NOMO-1 treated with DMSO at 0.1 percent for 48 hours (cell line): ENCODE measurements around the gene ZFYVE26.
A peak's percentile ranks its signal among the peaks of the same experiment; 100 is the strongest.
"Not testable (repeated sequence)": the region's sequence is repeated elsewhere in the genome, so short reads cannot be mapped to it uniquely, and the experiment has no call there.

Experiments
- DNase-seq: peaks from one replicate; lab custom pipeline; 2025; ENCODE audit not compliant: unreplicated experiment; lab: John Stamatoyannopoulos, UW

Gene ZFYVE26

GRCh38 chr14:67816326-67817002 is at the start of gene ZFYVE26:
ZFYVE26 (minus strand) TSS chr14:67816590; CDS start chr14:67815963, 627 bp downstream.
- DNase-seq, result peak; percentile 97

GRCh38 chr14:67863223-67863622 is 46.8 kb upstream of the ZFYVE26 start:
- DNase-seq, result no peak

GRCh38 chr14:67859169-67859749 is 42.9 kb upstream of the ZFYVE26 start:
- no peak for DNase-seq

- DNase-seq, result no peak
Measured at GRCh38 chr14:67857778-67858350, 41.5 kb upstream of the ZFYVE26 start.

- DNase-seq, result no peak
Measured at GRCh38 chr14:67856827-67857226, 40.4 kb upstream of the ZFYVE26 start.

GRCh38 chr14:67853715-67854114 is 37.3 kb upstream of the ZFYVE26 start:
- DNase-seq, result peak; percentile 84

- peak; percentile 91 for DNase-seq
Measured at GRCh38 chr14:67852926-67853604, 36.7 kb upstream of the ZFYVE26 start.

GRCh38 chr14:67851785-67852410 is 35.5 kb upstream of the ZFYVE26 start:
- DNase-seq, result no peak

- no peak for DNase-seq
Measured at GRCh38 chr14:67850066-67850830, 33.9 kb upstream of the ZFYVE26 start.

- DNase-seq, result no peak
Measured at GRCh38 chr14:67846029-67846610, 29.7 kb upstream of the ZFYVE26 start.

- DNase-seq, result peak; percentile 62
Measured at GRCh38 chr14:67837011-67837624, 20.7 kb upstream of the ZFYVE26 start.

GRCh38 chr14:67835596-67835995 is 19.2 kb upstream of the ZFYVE26 start:
- no peak for DNase-seq

GRCh38 chr14:67833403-67833802 is 17.0 kb upstream of the ZFYVE26 start:
- no peak for DNase-seq

- no peak for DNase-seq
Measured at GRCh38 chr14:67831113-67831512, 14.7 kb upstream of the ZFYVE26 start.

GRCh38 chr14:67821121-67821520 is 4.7 kb upstream of the ZFYVE26 start:
- DNase-seq, result no peak

- peak; percentile 41 for DNase-seq
Measured at GRCh38 chr14:67820428-67820971, 4.1 kb upstream of the ZFYVE26 start.

- peak; percentile 70 for DNase-seq
Measured at GRCh38 chr14:67819563-67820421, 3.4 kb upstream of the ZFYVE26 start, which contains the start of gene RAD51B. RAD51B (plus strand) TSS chr14:67819779.

GRCh38 chr14:67818476-67818875 is 2.1 kb upstream of the ZFYVE26 start:
- not testable (repeated sequence) for DNase-seq
